ENCODE data around the gene GPR33.
"Not testable (repeated sequence)": the region's sequence is repeated elsewhere in the genome, so short reads cannot be mapped to it uniquely, and the experiment has no call there.

Gene GPR33

DNA sequence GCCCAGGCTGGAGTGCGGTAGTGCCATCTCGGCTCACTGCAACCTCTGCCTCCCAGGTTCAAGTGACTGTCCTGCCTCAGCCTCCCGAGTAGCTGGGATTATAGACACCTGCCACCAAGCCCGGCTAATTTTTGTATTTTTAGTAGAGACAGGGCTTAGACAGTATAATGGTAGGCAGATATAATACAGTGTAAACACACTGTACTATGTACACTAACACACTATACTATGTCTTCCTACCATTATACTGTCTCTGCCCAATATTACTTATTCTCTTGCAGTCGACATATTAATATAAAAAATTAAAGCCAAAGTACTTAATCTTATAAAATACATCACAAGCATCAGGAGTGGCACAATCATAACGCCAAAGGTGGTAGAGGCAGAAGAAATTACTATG lies 45.6 kb downstream of the GPR33 start:
- TF ChIP-seq, protein P1, sequence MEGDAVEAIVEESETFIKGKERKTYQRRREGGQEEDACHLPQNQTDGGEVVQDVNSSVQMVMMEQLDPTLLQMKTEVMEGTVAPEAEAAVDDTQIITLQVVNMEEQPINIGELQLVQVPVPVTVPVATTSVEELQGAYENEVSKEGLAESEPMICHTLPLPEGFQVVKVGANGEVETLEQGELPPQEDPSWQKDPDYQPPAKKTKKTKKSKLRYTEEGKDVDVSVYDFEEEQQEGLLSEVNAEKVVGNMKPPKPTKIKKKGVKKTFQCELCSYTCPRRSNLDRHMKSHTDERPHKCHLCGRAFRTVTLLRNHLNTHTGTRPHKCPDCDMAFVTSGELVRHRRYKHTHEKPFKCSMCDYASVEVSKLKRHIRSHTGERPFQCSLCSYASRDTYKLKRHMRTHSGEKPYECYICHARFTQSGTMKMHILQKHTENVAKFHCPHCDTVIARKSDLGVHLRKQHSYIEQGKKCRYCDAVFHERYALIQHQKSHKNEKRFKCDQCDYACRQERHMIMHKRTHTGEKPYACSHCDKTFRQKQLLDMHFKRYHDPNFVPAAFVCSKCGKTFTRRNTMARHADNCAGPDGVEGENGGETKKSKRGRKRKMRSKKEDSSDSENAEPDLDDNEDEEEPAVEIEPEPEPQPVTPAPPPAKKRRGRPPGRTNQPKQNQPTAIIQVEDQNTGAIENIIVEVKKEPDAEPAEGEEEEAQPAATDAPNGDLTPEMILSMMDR (IDR thresholded peaks at IDR 0.05; ENCODE audit: extremely low read depth, missing control alignments): no peak
- DNase-seq (ENCODE audit: low spot score): no peak

DNA sequence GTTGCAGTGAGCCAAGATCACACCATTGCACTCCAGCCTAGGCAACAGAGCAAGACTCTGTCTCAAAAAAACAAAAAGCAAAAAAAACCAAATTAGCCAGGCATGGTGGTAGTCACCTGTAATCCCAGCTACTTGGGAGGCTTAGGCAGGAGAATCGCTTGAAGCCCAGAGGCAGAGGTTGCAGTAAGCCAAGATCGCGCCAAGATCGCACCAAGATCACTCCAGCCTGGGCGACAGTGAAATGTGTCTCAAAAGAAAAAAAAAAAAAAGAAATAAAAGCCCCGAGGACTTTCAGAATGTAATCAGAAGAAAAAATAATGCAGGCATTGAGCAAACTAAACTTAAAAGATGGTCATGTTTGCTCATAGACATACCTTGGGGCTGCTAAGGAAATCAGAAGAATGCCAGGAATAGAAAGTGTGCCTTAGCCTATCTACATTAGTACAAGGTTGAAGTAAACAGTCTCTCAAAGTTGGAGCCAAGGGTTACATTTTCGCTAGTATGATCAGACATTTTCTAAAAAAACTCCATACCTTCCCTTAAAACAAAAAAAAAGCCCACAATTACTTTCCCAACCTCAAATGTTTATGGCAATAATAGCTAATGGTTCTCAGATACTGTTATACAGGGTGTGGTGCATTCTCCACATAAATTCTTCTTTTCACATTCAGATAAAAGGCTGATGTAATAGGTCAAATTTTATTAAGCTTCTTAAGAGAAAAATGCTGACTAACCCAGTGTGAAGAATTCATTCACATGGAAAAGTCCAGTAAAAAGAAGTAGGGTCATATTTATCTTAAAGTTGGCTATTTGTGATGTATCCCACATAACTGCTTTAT lies 46.3 kb downstream of the GPR33 start:
- TF ChIP-seq, protein P1 (IDR thresholded peaks at IDR 0.05; ENCODE audit: extremely low read depth, missing control alignments): no peak
- no peak for DNase-seq (ENCODE audit: low spot score)

DNA sequence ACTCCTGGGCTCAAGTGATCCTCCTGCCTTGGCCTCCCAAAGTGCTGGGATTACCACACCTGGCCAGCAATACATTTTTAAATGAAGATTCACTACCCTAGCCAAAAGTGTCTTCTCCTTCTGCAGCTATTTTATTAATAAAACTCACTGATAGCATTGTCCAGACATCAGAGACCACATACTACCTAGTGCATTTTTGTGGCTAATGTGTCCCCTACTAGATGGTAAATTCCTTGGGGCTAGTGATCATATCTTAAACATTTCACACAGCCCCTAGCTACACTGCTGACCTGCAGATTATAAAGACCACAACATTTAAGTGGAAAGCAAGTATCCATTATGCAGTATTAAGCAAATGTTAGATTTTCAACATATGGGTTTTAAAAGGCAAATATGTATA lies 47.6 kb downstream of the GPR33 start:
- DNase-seq (ENCODE audit: low spot score): no peak
- TF ChIP-seq, protein P1 (IDR thresholded peaks at IDR 0.05; ENCODE audit: extremely low read depth, missing control alignments): no peak

DNA sequence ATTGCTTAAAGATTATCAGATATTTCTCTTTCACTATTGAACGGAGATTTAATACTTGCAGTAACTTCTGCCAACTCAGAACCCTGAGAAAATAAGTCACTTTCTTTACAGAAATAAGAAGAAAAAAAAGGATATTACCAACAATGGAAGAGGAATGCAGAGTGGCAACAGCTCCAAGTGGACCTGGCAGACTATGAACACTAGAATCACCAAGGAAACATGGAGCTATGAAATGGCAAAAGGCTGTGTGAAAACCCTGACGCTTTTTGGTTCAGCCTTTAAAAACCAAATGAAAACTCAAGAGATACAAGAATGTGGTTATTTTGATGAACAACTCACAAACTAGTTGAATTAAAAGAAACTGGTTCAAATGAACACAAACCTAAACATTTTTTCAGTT lies 48.3 kb downstream of the GPR33 start:
- TF ChIP-seq, protein P1 (IDR thresholded peaks at IDR 0.05; ENCODE audit: extremely low read depth, missing control alignments): no peak
- no peak for DNase-seq (ENCODE audit: low spot score)

DNA sequence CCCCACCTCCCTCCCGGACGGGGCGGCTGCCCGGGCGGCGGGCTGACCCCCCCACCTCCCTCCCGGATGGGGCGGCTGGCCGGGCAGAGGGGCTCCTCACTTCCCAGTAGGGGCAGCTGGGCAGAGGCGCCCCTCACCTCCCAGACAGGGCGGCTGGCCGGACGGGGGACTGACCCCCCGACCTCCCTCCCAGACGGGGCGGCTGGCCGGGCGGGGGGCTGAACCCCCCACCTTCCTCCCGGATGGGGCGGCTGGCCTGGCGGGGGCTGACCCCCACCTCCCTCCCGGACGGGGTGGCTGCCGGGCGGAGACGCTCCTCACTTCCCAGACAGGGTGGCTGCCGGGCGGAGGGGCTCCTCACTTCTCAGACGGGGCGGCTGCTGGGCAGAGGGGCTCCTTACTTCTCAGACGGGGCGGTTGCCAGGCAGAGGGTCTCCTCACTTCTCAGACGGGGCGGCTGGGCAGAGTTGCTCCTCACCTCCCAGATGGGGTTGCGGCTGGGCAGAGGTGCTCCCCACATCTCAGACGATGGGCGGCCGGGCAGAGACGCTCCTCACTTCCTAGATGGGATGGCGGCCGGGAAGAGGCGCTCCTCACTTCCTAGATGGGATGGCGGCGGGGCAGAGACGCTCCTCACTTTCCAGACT lies 50.7 kb downstream of the GPR33 start:
- not testable (repeated sequence) for DNase-seq (ENCODE audit: low spot score)

DNA sequence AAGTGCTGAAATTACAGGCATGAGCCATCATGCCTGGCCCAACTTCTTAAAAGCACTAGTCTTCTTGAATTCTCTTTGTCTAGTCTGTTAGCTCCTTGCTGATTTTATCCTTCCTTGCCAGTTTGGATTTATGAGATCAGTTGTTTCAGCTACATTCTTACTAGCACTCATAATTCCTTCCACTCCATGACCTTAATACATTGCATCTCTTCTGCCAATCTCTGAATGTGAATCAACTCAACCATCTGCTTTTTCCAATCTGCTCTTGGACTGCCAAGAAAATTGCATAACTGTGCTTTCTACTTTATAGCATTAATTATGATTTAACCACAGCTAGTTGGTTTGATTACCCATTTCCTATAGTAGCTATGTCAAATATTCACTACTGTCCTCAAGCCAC lies 52.6 kb downstream of the GPR33 start:
- no peak for DNase-seq (ENCODE audit: low spot score)
- TF ChIP-seq, protein P1 (IDR thresholded peaks at IDR 0.05; ENCODE audit: extremely low read depth, missing control alignments): no peak
